Measurements from ENCODE around the gene PDGFD. TPM values are rescaled to one million over a fixed set of nuclear protein-coding genes. Genes with fewer than 3 reads are reported as not detected.

PDGFD gene
- total RNA-seq, 1 donor from 2014 or later = 10.0 TPM

GRCh38 chr11:104001561-104002056 is 162.3 kb downstream of the PDGFD start:
- no peak for DNase-seq (ENCODE audit: low read depth, low spot score)

- no peak for DNase-seq (ENCODE audit: low read depth, low spot score)
Measured at GRCh38 chr11:104000798-104001197, 163.1 kb downstream of the PDGFD start.

GRCh38 chr11:103998826-103999508 is 165.0 kb downstream of the PDGFD start:
- DNase-seq (ENCODE audit: low read depth, low spot score) = no peak

- DNase-seq (ENCODE audit: low read depth, low spot score) = no peak
Measured at GRCh38 chr11:103997082-103997481, 166.9 kb downstream of the PDGFD start.

- DNase-seq (ENCODE audit: low read depth, low spot score) = no peak
Measured at GRCh38 chr11:103995896-103996295, 168.1 kb downstream of the PDGFD start.

- no peak for DNase-seq (ENCODE audit: low read depth, low spot score)
Measured at GRCh38 chr11:103994518-103994917, 169.4 kb downstream of the PDGFD start.

- no peak for DNase-seq (ENCODE audit: low read depth, low spot score)
Measured at GRCh38 chr11:103994094-103994493, 169.9 kb downstream of the PDGFD start.

- DNase-seq (ENCODE audit: low read depth, low spot score) = no peak
Measured at GRCh38 chr11:103993507-103993906, 170.4 kb downstream of the PDGFD start.

GRCh38 chr11:103988595-103988969 is 175.4 kb downstream of the PDGFD start:
- DNase-seq (ENCODE audit: low read depth, low spot score) = no peak

GRCh38 chr11:103987629-103988594 is 176.0 kb downstream of the PDGFD start:
- no peak for DNase-seq (ENCODE audit: low read depth, low spot score)

GRCh38 chr11:103985041-103985440 is 178.9 kb downstream of the PDGFD start:
- DNase-seq (ENCODE audit: low read depth, low spot score) = no peak

GRCh38 chr11:103980108-103980507 is 183.8 kb downstream of the PDGFD start:
- no peak for DNase-seq (ENCODE audit: low read depth, low spot score)

- no peak for DNase-seq (ENCODE audit: low read depth, low spot score)
Measured at GRCh38 chr11:103978616-103979595, 185.0 kb downstream of the PDGFD start.

- DNase-seq (ENCODE audit: low read depth, low spot score) = no peak
Measured at GRCh38 chr11:103972013-103972412, 191.9 kb downstream of the PDGFD start.

GRCh38 chr11:103970701-103971249 is 193.2 kb downstream of the PDGFD start:
- no peak for DNase-seq (ENCODE audit: low read depth, low spot score)

GRCh38 chr11:103968685-103969084 is 195.3 kb downstream of the PDGFD start:
- no peak for DNase-seq (ENCODE audit: low read depth, low spot score)

GRCh38 chr11:103967985-103968384 is 196.0 kb downstream of the PDGFD start:
- DNase-seq (ENCODE audit: low read depth, low spot score) = no peak

GRCh38 chr11:103964390-103964789 is 199.6 kb downstream of the PDGFD start:
- DNase-seq (ENCODE audit: low read depth, low spot score) = no peak

- no peak for DNase-seq (ENCODE audit: low read depth, low spot score)
Measured at GRCh38 chr11:103963648-103964047, 200.3 kb downstream of the PDGFD start.

- no peak for DNase-seq (ENCODE audit: low read depth, low spot score)
Measured at GRCh38 chr11:103961010-103961409, 202.9 kb downstream of the PDGFD start.

GRCh38 chr11:103960108-103960507 is 203.8 kb downstream of the PDGFD start:
- DNase-seq (ENCODE audit: low read depth, low spot score) = no peak

Measured in pulmonary artery endothelial cell (primary cell).